Chondrocyte (in vitro differentiated cells): ENCODE data around the gene APOBR. TPM values are rescaled to one million over a fixed set of nuclear protein-coding genes. Genes with fewer than 3 reads are reported as not detected.

Source experiments
- DNase-seq: peaks from one replicate; pipeline ENCODE4 v3.0.0; 2021; ENCODE audit warnings: mixed read lengths, low spot score
- H3K27ac Mint-ChIP-seq: one replicate; pipeline ENCODE4 v1.8.0; 2021; ENCODE audit warnings: mild to moderate bottlenecking, moderate library complexity, mixed read lengths; ENCODE audit not compliant: unreplicated experiment
- H3K27me3 Mint-ChIP-seq: 2 replicates; pipeline ENCODE4 v1.8.0; 2021; ENCODE audit warnings: low read depth, mixed read lengths
- H3K36me3 Mint-ChIP-seq: 2 replicates; pipeline ENCODE4 v1.8.0; 2021; ENCODE audit warnings: low read depth, mixed read lengths
- H3K4me1 Mint-ChIP-seq: 2 replicates; pipeline ENCODE4 v1.8.0; 2021; ENCODE audit warnings: low read depth, mild to moderate bottlenecking, mixed read lengths
- H3K4me3 Mint-ChIP-seq: one replicate; pipeline ENCODE4 v1.8.0; 2021; ENCODE audit warnings: mild to moderate bottlenecking, moderate library complexity, mixed read lengths; ENCODE audit not compliant: unreplicated experiment
- H3K9me3 Mint-ChIP-seq: 2 replicates; pipeline ENCODE4 v1.8.0; 2021; ENCODE audit warnings: low read depth, mixed read lengths
- CTCF ChIP-seq: fragments of 200-600 bp; sonication (generic); IDR thresholded peaks from 2 replicates; pipeline ENCODE4 v1.5.0; 2021; ENCODE audit warnings: antibody characterized with exemption, mild to moderate bottlenecking, moderate library complexity
- total RNA-seq: library from RNA; stranded (reverse); gene quantifications from 3 replicates; pipeline ENCODE4 v1.2.1, GENCODE V29; 2021

APOBR gene
- total RNA-seq, 1 donor from 2014 or later, result 0.07 TPM

GRCh38 chr16:28495795-28496749 lies 1.6 kb downstream of the APOBR start:
- Mint-ChIP-seq H3K27me3 (no peaks in the 10 kb centered on the region), H3K4me1 (peaks cover 2% of the 10 kb centered on the region), H3K4me3 (no peak overlapping the region), H3K27ac (no peak overlapping the region), H3K9me3 (no peaks in the 10 kb centered on the region), H3K36me3 (no peaks in the 10 kb centered on the region)
- no peak for TF ChIP-seq CTCF
- DNase-seq, result no peak

GRCh38 chr16:28496844-28497243 lies 2.4 kb downstream of the APOBR start:
- H3K4me3 Mint-ChIP-seq, result no peak overlapping the region
- H3K4me1 Mint-ChIP-seq, result no peaks in the 10 kb centered on the region
- no peaks in the 10 kb centered on the region for H3K27me3 Mint-ChIP-seq
- TF ChIP-seq CTCF, result no peak
- no peaks in the 10 kb centered on the region for H3K36me3 Mint-ChIP-seq
- H3K27ac Mint-ChIP-seq, result no peak overlapping the region
- H3K9me3 Mint-ChIP-seq, result no peaks in the 10 kb centered on the region
- no peak for DNase-seq

GRCh38 chr16:28497386-28497785 lies 2.9 kb downstream of the APOBR start:
- DNase-seq, result no peak
- H3K4me1 Mint-ChIP-seq, result no peaks in the 10 kb centered on the region
- no peaks in the 10 kb centered on the region for H3K27me3 Mint-ChIP-seq
- no peaks in the 10 kb centered on the region for H3K36me3 Mint-ChIP-seq
- H3K4me3 Mint-ChIP-seq, result no peak overlapping the region
- no peaks in the 10 kb centered on the region for H3K9me3 Mint-ChIP-seq
- no peak for TF ChIP-seq CTCF
- H3K27ac Mint-ChIP-seq, result no peak overlapping the region

GRCh38 chr16:28497861-28498599 lies 3.6 kb downstream of the APOBR start:
- no peak for TF ChIP-seq CTCF
- no peaks in the 10 kb centered on the region for H3K9me3 Mint-ChIP-seq
- DNase-seq, result no peak

GRCh38 chr16:28498666-28499381 lies 4.4 kb downstream of the APOBR start:
- H3K36me3 Mint-ChIP-seq, result no peaks in the 10 kb centered on the region
- no peaks in the 10 kb centered on the region for H3K4me1 Mint-ChIP-seq
- H3K27me3 Mint-ChIP-seq, result peaks cover 2% of the 10 kb centered on the region
- no peaks in the 10 kb centered on the region for H3K9me3 Mint-ChIP-seq
- no peak for TF ChIP-seq CTCF
- DNase-seq, result no peak
- no peak overlapping the region for H3K4me3 Mint-ChIP-seq
- H3K27ac Mint-ChIP-seq, result no peak overlapping the region

More at GRCh38 chr16:28497861-28498599, 3.6 kb downstream of the APOBR start:
- Mint-ChIP-seq H3K4me1 (no peaks in the 10 kb centered on the region), H3K36me3 (no peaks in the 10 kb centered on the region), H3K4me3 (no peak overlapping the region), H3K27me3 (peaks cover 2% of the 10 kb centered on the region), H3K27ac (no peak overlapping the region)
